Measurements from ENCODE around the gene KRT27.
"Not testable (repeated sequence)": the region's sequence is repeated elsewhere in the genome, so short reads cannot be mapped to it uniquely, and the experiment has no call there.

Gene KRT27, protein sequence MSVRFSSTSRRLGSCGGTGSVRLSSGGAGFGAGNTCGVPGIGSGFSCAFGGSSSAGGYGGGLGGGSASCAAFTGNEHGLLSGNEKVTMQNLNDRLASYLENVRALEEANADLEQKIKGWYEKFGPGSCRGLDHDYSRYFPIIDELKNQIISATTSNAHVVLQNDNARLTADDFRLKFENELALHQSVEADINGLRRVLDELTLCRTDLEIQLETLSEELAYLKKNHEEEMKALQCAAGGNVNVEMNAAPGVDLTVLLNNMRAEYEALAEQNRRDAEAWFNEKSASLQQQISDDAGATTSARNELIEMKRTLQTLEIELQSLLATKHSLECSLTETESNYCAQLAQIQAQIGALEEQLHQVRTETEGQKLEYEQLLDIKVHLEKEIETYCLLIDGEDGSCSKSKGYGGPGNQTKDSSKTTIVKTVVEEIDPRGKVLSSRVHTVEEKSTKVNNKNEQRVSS

DNA sequence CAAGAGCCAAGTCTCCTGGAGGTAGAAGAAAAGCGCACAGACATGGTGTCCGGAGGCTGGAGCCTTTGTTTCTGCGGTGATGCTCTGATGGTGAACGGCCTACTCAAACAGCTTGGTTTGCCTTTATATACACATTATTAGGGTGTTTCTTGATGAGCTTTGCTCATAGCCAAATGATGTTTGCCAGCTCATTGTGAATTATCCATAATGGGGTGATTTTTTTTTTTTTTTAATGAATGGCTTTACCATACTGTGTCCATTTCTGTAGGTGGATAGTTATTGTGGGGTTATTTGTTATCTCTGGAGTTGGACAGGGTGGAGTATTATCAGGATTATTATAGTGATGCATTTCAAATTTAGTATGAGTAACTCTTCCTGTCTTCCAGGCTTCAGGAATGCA lies at the start of gene KRT27:
Gene KRT27 (minus strand): TSS at position 101 of the 400 bp plus-strand sequence. CDS start 57 bp downstream, at position 44.
- DNase-seq, result no peak

DNA sequence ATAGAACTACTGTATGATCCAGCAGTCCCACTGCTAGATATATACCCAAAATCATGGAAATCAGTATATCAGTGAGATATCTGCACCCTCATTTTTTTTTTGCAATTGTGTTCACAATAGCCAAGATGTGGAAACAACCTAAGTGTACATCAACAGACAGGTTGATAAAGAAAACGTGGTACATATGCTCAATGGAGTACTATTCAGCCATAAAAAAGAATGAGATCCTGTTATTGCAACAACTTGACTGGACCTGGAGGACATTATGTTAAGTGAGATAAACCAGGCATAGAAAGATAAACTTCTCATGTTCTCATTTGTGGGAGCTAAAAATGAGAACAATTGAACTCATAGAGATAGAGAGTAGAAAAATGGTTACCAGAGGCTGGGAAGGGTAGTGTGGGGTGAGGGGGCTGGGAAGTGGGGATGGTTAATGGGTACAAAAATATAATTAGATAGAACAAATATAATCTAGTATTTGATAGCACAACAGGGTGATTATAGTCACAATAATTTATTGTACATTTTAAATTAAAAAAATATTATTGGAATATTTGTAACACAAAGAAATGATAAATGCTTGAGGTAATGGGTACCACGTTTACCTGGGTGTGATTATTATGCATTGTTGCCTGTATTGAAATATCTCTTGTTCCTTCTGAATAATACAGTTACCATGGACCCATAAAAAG lies 47.9 kb upstream of the KRT27 start:
- DNase-seq, result no peak

DNA sequence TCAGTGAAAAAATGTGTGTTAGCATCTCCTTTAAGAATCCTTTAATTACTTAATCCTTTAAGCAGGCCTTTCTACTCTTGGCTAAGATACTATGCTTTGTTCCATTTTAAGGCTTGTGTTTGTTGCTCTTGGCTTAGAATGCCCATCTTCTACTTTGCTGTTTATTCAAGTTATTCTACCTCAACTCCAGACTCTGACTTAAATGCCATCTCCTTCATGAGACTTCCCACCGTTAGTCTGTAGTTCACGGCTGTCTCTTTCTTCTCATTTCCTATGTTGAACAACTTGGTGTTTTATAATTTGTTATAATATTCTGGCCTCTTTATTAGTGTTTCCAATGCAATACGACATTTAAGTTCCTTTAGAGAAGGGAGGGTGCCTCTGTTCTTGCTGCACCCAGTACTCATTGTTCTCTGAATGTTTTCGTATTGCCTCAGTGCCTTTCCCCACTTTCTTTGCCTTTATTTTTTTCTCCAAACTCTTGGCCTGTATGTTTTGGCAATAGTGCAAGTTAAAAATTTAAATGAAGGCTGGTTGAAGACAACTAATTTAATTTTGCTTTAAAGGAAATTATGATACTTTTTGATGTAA lies 46.2 kb upstream of the KRT27 start:
- no peak for DNase-seq

DNA sequence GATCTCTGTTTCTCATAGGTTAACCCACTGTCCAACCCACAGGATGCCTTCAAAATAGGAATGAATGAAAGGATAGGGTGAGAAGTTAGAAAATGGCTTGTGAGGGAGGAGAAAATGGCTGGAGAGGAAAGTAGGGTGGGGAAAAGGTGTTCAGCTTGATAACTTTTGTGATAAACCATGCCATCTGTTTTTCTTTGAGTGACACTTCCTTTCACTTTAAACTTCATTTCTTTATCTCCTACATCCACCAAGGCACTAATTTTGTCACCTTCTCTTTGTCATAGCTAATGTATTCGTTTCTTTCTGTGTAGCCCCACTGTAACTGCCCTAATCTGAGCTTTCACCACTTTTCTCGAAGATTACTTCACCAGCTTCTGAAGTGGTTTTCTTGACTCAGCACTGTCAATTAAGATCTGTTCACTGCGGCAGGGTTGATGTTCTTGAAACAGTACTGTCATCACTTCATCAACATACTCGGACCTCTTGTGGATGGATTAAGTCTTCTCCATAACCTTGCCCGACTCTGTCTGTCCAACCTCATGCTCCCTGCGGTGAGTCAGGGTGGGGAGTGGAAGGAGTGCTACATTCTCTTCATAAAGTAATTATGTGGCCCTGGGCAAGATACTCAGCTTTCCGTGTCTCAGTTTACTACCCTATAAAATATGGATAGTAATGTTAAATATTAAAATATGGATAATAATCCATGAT lies 45.5 kb upstream of the KRT27 start:
- no peak for DNase-seq

DNA sequence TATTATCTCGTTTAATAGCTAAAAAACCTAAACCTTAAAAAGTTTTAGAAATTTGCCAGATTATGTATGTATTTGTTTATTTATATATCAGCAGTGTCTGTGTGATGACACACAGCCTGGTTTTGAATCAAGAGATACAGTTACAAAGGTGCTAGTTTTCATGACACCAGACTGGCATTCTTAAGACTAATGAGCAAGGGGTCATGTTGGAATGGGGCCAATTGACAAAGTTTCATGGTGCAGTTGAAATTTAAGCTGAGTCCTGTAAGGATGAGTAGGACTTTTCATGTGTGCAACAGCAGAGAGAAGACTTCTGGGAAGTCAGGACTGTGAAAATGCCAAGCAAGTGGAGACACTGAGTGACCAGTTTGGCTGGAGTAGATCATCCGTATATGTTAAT lies 43.2 kb upstream of the KRT27 start:
- DNase-seq, result no peak

DNA sequence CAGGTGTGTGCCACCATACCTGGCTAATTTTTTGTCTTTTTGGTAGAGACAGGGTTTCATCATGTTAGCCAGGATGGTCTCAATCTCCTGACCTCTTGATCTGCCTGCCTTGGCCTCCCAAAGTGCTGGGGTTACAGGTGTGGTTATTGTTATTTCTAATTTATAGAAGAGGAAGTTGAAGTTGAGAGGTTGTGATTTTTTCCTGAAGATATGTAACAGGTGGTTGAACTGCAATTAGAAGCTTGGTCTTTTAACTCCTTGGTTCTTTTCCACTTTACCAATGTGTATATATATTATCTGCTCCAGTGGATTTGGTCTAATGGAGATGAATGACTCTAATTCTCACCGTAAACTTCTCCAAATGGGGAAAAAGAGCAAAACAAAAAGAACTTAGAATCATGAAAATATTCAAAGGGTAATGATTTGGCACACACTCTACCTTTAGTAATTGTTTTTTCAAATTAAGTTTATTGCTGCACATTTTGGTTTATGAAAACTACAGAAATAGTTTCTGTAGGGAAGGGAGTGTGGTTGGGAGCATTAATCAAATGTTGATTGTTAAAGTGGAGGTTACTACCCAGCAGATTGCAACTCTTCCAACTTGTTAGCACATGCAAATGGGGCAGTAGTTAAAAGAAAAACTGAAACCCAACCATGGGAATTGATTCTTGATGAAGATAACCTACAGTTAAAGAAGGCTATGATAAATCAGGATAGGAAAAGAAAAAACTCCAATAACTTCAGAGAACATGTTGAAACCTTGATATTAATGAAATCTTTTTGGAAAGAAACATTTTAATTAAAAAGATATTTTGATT lies 41.9 kb upstream of the KRT27 start:
- DNase-seq, result no peak

DNA sequence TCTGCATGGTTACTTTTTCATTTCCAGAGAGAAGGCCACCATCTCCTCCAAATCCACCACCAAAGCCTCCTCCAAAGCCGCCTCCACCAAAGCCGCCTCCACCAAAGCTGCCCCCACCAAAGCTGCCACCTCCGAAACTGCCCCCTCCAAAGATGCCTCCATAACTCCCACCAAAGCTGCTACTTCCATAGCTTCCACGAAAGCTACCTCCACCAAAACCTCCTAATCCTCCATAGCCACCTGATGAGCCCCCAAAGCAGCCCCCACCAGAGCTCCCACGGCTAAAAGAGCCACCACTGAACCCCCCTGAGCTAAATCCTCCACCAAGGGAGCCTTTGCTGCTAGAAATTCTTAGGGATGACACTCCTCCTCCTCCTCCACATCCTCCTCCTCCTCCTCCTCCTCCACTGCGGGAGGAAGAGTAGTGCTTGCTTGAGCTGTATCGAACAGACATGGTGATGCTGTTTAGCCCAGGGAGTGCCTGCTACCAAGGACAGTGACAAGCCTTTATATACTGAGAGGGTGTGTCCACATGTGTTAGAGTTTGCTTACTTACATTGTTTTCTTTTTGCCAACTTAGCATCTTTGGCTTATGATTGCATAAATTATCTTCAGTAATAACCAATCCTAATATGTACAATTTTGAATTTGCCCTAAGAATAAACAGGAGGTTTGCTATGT lies 39.9 kb upstream of the KRT27 start, which contains the start of gene KRT10:
Gene KRT10 (minus strand): TSS at position 483 of the 681 bp plus-strand sequence. CDS start 29 bp downstream, at position 454.
- DNase-seq, result no peak

DNA sequence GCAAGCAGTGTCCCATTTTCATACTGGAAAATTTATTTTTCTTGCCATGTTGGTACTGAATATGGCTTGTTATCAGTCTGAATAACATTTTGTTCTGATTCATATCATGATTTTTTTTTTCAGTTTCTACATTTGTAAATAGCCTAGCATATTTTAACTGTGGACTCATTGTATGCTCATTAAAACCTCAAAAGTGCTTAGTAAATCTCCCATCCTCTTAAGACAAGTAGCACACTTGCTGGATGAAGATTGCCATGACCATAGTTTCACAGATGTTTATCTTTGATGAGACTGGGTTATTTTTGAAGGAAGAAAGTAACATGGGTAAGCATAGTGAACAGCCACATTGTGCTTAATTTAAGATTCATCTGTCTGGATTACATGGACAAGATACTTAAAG lies 39.2 kb upstream of the KRT27 start:
- no peak for DNase-seq

DNA sequence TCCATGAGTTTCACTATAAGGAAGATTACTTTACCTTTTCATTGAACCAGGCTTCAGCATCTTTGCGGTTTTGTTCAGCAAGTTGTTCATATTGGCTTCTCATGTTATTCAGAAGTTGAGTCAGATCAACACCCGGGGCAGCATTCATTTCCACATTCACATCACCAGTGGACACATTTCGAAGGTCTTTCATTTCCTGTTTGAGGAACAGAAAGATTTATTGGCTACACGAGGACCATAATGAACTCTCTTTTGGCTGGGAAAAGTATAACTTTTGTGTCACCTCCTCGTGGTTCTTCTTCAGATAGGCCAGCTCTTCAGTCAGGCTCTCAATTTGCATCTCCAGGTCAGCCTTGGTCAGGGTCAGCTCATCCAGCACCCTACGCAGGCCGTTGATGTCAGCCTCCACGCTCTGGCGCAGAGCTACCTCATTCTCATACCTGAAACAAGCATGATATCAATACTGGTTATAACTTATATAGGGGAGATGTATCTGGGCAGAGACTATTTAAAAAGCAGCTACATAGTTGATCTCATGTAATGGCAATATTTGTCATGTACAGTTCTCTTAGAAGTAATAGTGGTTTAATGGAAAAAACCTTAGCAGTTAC lies 38.0 kb upstream of the KRT27 start:
- no peak for DNase-seq

DNA sequence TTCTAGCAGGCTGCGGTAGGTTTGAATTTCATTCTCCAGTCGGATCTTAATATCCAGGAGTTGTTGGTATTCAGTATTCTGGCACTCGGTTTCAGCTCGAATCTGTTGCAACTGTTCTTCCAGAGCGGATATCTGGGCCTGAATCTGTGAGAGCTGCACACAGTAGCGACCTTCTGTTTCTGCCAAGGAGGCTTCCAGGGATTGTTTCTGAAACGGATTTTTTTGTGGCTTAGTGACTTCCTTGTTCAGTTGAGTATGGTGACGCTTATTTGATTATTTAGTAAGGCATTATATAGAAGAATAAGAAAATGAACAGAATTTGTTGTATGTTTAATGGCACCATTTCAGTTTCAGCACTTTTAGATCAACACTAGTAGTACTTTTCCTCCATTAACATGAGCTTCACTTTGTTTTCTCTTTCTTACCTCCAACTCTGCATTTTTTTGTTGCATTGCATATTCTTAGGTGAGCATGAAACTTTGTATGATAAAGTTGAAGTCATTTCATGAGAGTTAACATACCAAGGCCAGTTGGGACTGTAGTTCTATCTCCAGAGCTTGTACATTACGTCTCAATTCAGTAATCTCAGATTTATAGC lies 37.3 kb upstream of the KRT27 start:
- no peak for DNase-seq

DNA sequence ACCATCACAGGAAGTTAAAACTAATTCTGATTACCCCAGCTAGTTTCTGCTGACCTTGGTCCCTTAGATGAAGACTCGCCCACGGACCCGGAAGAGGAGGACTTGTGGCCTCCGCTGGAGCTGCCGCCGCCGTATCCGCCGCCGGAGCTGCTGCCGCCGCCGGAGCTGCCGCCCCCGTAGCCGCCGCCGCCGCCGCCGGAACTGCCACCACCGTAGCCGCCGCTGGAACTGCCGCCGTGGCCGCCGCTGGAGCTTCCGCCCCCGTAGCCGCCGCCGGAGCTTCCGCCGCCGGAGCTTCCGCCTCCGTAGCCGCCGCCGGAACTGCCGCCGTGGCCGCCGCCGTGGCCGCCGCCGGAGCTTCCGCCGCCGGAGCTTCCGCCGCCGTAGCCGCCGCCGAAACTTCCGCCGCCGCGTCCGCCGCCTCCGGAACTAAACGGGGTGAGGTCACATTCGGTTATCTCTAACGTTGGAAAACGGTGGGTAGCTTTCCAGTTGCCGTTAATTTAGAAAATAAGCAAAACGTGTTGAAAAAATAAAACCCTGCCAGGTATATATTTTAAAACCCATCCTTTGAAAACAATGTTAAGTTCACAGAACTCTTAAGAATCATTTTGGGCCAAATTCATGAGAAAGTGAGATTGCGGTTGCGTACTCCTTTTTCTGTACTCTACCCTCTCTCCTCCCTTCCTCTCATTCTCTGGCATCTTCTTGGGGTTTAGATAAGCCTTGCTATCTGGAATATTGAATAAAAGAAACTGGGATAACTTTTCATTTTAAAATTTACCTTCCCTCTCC lies 36.6 kb upstream of the KRT27 start:
- peak; percentile 54 for DNase-seq

DNA sequence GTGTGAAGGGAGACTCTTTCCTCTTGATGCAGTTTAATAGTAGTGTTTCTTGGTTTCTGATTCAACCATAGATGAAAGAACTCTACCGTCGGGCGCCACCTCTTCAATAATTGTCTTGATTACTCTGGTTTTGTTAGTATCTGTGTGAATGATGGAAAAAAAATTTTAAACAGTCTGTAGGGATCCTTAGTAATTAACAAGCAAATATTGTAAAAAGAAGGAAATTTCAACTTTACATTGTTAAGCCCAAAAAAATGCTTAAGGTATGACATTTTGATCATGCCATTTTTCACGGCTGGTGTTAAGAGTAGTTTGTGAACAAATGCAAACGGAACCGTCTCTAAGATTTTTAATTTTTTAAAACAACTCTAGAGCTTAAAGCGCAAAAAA lies 36.0 kb upstream of the KRT27 start:
- no peak for DNase-seq

DNA sequence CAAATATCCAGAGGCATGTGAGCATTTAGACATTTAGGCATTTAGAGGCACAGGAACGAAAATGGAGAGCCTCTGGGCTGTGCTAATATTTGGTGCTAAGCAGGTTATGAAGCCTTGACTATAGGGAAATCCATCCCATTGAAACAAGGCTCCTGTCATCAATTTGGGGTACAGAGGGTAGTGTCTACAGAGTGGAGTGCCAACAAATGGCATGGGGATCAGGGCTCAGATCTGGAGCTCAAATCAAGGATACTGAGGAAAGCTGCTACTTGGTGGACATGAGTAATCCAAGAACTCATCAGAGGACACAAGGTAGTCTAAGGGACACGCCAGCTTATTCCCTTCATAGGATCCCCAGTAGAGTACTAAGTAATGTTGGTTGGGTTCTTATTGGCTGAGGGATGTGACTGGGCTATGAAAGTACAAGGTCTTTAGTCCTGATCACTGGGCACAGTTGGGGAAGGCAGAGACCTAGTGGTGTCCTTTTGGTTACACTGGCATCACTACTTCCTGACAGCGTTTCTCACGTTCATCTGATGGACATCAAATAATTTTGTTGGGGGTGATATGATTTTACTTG lies 34.8 kb upstream of the KRT27 start:
- no peak for DNase-seq

DNA sequence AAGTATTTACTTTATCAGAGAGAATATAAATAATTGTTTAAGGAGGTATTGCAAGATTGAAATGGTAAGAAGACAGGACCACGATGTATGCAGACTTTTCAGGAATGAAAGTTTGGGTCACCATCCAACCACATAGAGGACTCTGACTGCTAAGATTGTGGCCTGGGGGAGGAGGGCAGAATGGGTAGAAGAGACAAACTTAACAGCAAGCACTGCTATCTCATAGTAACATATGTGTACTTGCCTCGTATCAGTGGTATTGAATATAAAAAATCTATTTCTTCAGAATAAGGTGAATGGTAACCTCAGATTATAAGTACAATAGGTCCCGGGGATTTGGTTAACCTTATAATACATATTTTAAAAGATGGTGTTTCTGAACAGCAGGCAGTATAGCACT lies 34.2 kb upstream of the KRT27 start:
- no peak for DNase-seq

DNA sequence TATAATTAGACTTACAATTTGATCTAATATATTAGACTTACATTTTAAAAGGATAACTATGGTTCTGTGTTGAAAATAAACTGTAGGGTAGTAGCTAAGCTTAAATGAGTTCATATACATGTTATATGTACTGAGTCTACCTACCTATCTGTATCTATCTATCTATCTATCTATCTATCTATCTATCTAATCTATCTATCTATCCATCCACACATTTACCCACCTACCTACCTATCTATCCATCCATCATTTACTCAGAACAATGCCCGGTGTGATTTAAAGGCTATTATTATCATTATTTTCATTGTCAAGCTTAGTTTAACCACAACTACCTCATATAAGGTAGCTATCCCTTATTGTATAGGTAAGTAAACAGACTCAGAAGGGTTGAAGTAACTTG lies 33.0 kb upstream of the KRT27 start:
- no peak for DNase-seq

DNA sequence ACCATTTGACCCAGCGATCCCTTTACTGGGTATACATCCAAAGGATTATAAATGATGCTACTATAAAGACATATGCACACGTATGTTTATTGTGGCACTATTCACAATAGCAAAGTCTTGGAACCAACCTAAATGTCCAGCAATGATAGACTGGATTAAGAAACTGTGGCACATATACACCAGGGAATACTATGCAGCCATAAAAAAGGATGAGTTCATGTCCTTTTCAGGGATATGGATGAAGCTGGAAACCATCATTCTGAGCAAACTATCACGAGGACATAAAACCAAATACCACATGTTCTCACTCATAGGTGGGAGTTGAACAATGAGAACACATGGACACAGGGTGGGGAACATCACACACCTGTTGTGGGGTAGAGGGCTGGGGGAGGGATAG lies 32.3 kb upstream of the KRT27 start:
- DNase-seq, result not testable (repeated sequence)

DNA sequence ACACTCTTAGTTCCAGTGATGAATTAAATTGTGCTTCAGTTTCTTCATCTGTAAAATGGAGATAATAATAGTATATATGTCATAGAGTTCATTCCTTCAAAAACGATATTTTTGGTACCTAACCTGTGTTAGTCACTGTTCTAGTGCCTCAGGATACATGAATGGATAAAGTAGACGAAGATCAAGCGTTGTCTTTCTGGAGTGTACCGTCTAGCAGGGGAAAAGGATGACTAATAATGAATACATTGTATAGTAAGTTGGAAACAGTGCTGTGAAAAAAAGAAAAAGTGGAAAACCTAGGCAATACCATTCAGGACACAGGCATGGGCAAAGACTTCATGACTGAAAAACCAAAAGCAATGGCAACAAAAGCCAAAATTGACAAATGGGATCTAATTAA lies 31.5 kb upstream of the KRT27 start:
- DNase-seq, result no peak

DNA sequence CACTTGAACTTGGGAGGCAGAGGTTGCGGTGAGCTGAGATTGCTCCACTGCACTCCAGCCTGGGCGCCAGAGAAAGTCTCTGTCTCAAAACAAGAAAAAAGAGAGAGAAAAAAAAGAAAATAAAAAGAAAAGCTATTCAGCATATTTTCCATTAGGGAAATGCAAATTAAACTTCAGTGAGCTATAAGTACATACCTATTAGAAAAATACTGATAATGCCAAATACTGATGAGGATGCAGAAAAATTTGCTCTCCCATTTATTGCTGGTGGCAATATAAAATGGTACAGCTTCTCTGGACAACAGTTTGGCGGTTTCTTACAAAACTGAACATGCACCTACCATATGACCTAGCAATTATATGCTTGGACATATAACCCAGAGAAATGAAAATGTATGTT lies 30.3 kb upstream of the KRT27 start:
- no peak for DNase-seq

DNA sequence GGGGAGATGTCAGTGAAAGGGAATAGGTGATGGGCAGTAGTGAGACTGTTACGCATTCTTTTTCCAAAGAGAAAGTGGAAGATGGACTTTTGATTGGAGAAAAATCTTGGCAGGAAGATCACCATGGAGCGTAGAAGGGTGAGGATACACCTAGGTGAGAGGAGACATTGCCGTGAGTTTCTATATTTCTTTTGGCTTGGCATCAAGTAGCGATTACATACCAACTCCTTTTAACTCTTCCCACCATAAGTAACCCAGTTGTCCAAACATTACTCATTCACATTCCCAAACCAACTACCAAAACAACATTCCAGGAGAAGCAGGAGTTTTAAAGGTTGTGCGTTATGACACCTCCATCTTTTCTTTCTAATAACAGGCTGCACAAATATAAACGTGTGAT lies 28.1 kb upstream of the KRT27 start:
- no peak for DNase-seq

Measured in NCI-H748 treated with DMSO at 0.1 percent for 48 hours (cell line).